ENCODE results near the gene BHMT. TPM values are rescaled to one million over a fixed set of nuclear protein-coding genes. Genes with fewer than 3 reads are reported as not detected.

BHMT gene
- total RNA-seq, 2 experiments from 2014 or later: not detected

DNA sequence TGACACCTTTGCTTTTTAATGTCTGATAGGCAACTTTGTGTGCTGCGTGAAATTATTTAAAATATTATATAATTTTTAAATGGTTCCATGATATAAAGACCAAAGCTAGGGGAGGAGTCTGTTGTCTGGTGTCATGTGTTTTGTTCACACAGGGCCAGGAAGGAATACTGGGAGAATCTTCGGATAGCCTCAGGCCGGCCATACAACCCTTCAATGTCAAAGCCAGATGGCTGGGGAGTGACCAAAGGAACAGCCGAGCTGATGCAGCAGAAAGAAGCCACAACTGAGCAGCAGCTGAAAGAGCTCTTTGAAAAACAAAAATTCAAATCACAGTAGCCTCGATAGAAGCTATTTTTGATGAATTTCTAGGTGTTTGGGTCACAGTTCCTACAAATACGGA lies 19.2 kb downstream of the BHMT start:
- H3K36me3 ChIP-seq (ENCODE audit: insufficient read depth, low read length): no peaks in the 10 kb centered on the region
- no peaks in the 10 kb centered on the region for H3K79me2 ChIP-seq (ENCODE audit: insufficient read depth, low read depth, low read length)
- peaks cover 10% of the 10 kb centered on the region for H3K4me1 ChIP-seq (ENCODE audit: insufficient read depth, low read length, poor library complexity, severe bottlenecking)
- no peaks in the 10 kb centered on the region for H4K20me1 ChIP-seq (ENCODE audit: insufficient read depth, low read length)
- no peaks in the 10 kb centered on the region for H3K9me2 ChIP-seq (ENCODE audit: insufficient read depth, low read length)
- DNase-seq (ENCODE audit: low spot score): no peak
- TF ChIP-seq EZH2phosphoT487 (IDR thresholded peaks at IDR 0.05; ENCODE audit: borderline replicate concordance, low read depth, low read length): no peak
- TF ChIP-seq, protein P1, sequence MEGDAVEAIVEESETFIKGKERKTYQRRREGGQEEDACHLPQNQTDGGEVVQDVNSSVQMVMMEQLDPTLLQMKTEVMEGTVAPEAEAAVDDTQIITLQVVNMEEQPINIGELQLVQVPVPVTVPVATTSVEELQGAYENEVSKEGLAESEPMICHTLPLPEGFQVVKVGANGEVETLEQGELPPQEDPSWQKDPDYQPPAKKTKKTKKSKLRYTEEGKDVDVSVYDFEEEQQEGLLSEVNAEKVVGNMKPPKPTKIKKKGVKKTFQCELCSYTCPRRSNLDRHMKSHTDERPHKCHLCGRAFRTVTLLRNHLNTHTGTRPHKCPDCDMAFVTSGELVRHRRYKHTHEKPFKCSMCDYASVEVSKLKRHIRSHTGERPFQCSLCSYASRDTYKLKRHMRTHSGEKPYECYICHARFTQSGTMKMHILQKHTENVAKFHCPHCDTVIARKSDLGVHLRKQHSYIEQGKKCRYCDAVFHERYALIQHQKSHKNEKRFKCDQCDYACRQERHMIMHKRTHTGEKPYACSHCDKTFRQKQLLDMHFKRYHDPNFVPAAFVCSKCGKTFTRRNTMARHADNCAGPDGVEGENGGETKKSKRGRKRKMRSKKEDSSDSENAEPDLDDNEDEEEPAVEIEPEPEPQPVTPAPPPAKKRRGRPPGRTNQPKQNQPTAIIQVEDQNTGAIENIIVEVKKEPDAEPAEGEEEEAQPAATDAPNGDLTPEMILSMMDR (conservative IDR thresholded peaks at IDR 0.05; ENCODE audit: low read length): no peak
- no peak overlapping the region for H3K4me3 ChIP-seq (ENCODE audit: low read depth, low read length, poor library complexity, severe bottlenecking)
- no peak overlapping the region for H2AFZ ChIP-seq (ENCODE audit: low read length)
- H3K4me2 ChIP-seq (ENCODE audit: low read length): no peak overlapping the region
- CTCF ChIA-PET (ENCODE audit: unreplicated experiment): no interaction called here
- intact Hi-C loops (cut with micrococcal nuclease; ENCODE audit: unreplicated experiment): loop anchor here (5.0 kb wide), 1 partner anchor 593 kb away; no protein-coding TSS in a partner anchor
- H3K9me3 ChIP-seq (ENCODE audit: low read length): no peaks in the 10 kb centered on the region
- POLR2A ChIA-PET: no interaction called here
- no TSS peak for BruUV-seq (replicated peaks)
- no peak overlapping the region for H3K27ac ChIP-seq (ENCODE audit: low read depth, low read length, poor library complexity, severe bottlenecking)

DNA sequence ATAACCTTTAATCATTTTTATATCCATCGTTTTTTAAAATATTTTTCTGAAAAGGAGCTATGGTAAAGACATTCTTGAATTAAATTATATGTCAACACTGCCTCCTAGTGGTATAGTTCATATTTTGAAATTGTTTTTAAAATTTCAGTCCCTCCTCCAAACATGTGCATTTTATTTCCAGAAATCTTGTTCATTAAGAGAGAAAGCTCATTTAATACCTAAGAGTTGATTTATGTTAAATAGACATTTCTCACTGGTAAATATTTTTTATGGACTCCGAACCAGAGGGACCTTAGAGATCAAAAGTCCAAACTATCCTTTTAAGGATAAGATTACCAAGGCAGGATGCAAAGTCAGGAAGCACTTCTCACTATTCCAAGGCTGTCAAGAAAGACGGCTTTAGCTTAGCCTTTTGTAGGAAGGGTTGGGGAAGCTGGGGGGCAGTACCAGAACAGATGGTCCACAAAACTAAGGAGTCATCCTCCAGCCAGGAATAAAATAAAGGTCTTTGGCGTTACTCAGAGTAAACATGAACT lies 21.6 kb downstream of the BHMT start:
- no TSS peak for BruUV-seq (replicated peaks)
- POLR2A ChIA-PET: interaction anchor here (0.5 to 1.8 kb wide), 15 partner anchors 10 to 913 kb away, joined by 3 to 17 read pairs (median 3); no protein-coding TSS in a partner anchor
- H3K9me3 ChIP-seq (ENCODE audit: low read length): no peaks in the 10 kb centered on the region
- H3K4me2 ChIP-seq (ENCODE audit: low read length): peak overlapping the region; percentile 45
- H3K4me1 ChIP-seq (ENCODE audit: insufficient read depth, low read length, poor library complexity, severe bottlenecking): peaks cover 10% of the 10 kb centered on the region
- intact Hi-C loops (cut with micrococcal nuclease; ENCODE audit: unreplicated experiment): loop anchor here (1.0 to 5.0 kb wide), 4 partner anchors 108 to 596 kb away; no protein-coding TSS in a partner anchor
- DNase-seq (ENCODE audit: low spot score): peak; percentile 74
- CTCF ChIA-PET (ENCODE audit: unreplicated experiment): interaction anchor here (0.8 to 2.0 kb wide), 5 partner anchors 24 to 341 kb away, joined by 3 to 9 read pairs (median 3); no protein-coding TSS in a partner anchor
- H3K9me2 ChIP-seq (ENCODE audit: insufficient read depth, low read length): no peaks in the 10 kb centered on the region
- no peak for TF ChIP-seq EZH2phosphoT487 (IDR thresholded peaks at IDR 0.05; ENCODE audit: borderline replicate concordance, low read depth, low read length)
- TF ChIP-seq, protein P1 (conservative IDR thresholded peaks at IDR 0.05; ENCODE audit: low read length): peak; percentile 77
- H3K4me3 ChIP-seq (ENCODE audit: low read depth, low read length, poor library complexity, severe bottlenecking): peak overlapping the region; percentile 2
- H3K27ac ChIP-seq (ENCODE audit: low read depth, low read length, poor library complexity, severe bottlenecking): no peak overlapping the region
- no peaks in the 10 kb centered on the region for H4K20me1 ChIP-seq (ENCODE audit: insufficient read depth, low read length)
- peak overlapping the region; percentile 58; the same call in 1 of the 2 replicates for H2AFZ ChIP-seq (ENCODE audit: low read length)
- H3K79me2 ChIP-seq (ENCODE audit: insufficient read depth, low read depth, low read length): no peaks in the 10 kb centered on the region
- H3K36me3 ChIP-seq (ENCODE audit: insufficient read depth, low read length): no peaks in the 10 kb centered on the region
